UCSD-AML1 (cell line): ENCODE results near the gene AP3S1.
"Not testable (repeated sequence)": the region's sequence is repeated elsewhere in the genome, so short reads cannot be mapped to it uniquely, and the experiment has no call there.

Source experiments
- DNase-seq: peaks from one replicate; lab custom pipeline; 2025; ENCODE audit not compliant: unreplicated experiment; lab: John Stamatoyannopoulos, UW

The AP3S1 gene

DNA sequence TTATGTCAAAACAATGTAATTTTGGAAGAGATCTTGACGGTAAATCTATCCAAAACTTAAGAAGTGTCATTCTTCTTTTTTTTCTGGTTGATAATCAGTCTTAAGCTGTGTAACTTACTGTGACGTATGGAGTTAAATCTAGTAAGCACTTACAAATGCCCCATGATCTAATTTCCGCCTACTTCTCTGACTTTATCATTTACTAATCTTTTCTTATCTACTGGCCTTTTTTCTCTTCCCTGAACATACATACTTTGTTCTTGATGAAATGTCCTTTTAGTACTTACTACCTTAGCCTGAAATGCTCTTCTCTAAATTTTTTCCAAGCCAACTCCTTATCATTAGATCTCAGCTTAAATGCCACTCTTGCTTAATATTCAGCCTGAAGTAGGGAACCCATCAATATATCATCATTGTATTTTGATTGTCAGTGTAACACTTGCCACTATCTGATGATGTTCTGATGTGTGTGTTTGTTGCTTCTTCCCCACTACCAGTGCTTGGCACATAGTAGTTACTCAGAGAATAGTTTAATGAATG, 27.6 kb downstream of the AP3S1 start:
- DNase-seq, result no peak

DNA sequence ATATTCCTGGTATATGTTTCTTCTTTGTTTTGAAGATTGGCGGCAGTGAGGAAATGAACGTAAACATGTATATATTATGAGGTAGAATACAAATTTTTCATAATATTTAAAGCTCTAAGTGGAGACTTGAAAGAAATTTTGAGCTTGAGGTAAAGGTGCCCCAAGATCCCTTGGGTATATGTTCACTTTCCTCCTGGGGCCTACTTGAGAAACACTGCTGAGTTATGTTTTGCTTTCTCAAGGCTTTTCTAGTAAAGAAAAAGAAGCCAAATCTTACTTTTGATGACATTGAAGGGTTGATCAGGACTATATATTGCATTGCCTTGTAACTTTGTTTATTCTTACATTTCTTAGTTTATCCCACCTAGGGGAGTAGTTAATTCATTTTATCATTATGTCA, 30.7 kb downstream of the AP3S1 start:
- DNase-seq, result no peak

DNA sequence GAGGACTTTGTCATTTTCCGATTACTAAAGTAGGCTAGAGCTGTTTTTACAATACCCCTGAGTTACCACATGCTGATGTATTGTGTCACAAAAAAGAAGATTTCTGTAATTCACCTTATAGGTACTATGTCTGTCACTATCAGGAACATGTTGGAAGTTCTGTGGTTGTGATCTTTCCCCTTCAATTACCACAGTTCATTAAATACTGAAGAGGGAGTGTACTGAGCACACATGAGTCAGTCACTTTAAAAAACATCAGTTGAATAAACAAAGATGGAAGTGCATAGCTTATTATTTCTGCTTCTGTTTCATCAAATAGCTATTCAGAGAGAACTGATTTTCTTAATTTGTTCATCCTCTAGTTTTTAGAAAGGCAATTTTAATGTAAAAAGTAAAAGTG, 31.7 kb downstream of the AP3S1 start:
- DNase-seq, result no peak

DNA sequence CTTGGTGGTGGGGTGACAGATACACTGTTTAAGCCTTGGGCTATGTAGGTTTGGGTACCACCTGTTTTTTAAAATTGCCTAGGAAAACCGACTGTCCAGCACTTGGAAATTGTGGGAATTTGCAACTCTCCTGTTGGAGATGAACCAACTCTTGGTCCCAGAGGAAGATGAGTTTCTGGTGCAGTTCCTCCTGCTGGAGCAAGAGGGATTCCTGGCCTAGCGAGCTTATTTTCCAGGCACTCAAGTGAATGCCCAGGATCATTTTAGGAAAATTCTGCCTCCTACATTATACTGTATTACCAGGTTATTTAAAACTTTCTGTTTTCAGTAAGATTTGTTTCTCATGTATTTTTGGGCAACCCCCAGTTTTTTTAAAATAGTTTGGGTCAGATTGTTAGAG, 33.7 kb downstream of the AP3S1 start:
- no peak for DNase-seq

DNA sequence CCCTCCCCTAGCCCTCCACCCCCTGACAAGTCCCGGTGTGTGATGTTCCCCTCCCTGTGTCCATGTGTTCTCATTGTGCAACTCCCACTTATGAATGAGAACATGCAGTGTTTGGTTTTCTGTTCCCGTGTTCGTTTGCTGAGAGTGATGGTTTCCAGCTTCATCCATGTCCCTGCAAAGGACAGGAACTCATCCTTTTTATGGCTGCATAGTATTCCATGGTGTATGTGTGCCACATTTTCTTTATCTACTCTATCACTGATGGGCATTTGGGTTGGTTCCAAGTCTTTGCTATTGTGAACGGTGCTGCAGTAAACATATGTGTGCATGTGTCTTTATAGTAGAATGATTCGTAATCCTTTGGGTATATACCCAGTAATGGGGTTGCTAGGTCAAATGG, 35.6 kb downstream of the AP3S1 start:
- not testable (repeated sequence) for DNase-seq

DNA sequence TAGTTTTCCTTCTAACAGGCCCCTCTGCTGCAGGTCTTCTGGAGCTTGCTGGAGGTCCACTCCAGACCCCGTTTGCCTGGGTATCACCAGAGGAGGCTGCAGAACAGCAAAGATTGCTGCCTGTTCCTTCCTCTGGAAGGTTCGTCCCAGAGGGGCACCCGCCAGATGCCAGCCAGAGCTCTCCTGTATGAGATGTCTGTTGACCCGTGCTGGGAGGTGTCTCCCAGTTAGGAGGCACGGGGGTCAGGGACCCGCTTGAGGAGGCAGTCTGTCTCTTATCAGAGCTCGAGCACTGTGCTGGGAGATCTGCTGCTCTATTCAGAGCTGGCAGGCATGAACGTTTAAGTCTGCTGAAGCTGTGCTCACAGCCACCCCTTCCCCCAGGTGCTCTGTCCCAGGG, 40.7 kb downstream of the AP3S1 start:
- DNase-seq, result not testable (repeated sequence)

DNA sequence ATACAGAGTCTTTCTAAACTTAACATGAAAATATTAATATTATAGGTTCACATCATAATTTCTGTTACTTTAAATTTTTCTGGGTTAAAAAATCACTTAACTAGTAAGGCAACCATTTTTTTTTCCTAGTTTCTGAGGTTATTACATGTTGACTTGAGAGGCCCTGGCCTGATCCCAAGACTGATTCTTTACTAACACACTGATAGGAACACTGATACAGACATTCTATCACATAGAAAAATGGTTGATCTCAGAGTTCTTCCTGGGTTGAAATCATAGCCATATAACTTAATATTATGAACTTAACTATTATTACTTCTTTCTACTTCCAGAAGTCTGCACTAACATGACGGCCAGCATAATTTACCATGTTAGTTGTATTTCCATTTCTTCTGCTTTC, 43.0 kb downstream of the AP3S1 start:
- DNase-seq, result no peak

DNA sequence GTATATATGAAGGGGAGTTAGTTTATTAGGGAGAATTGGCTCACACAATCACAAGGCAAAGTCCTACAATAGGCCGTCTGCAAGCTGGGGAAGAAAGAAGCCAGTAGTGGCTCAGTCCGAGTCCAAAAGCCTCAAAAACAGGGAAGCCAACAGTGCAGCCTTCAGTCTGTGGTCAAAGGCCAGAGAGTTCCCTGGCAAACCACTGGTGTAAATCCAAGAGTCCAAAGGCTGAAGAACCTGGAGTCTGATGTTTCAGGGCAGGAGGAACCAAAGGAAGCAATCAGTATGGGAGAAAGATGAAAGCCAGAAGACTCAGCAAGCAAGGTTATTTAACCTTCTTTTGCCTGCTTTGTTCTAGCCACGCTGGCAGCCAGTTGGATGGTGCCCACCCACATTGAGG, 43.5 kb downstream of the AP3S1 start:
- DNase-seq, result not testable (repeated sequence)

DNA sequence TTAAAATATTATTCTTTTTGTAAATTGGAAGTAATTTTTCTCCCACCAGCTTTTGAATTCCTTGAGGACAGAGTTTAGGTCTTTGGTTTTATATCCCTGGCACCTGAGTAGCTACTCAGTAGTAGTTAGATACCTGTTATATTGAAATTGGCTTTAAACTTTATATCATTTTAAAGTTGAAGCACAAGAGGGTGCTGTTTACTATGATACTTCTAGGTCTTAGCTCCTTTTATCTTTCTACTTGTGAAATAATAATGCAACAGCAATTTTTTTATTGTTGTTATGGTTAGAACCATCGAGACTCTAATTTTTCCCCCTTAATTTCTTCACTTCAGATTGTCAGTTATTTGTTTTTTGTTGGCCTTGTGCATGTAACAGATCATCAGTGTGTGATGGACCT, 46.3 kb downstream of the AP3S1 start:
- DNase-seq, result no peak

DNA sequence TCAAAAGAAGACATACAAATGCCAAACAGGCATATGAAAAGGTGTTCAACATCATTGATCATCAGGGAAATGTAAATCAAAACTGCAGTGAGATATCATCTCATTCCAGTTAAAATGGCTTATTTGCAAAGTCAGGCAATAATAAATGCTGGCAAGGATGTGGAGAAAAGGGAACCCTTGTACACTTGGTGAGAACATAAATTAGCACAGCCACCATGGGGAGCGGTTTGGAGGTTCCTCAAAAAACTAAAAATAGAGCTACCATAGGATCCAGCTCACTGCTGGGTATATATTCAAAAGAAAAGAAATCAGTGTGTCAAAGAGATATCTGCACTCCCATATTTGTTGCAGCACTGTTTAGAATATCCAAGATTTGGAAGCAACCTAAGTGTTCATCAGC, 50.3 kb downstream of the AP3S1 start:
- DNase-seq, result no peak

DNA sequence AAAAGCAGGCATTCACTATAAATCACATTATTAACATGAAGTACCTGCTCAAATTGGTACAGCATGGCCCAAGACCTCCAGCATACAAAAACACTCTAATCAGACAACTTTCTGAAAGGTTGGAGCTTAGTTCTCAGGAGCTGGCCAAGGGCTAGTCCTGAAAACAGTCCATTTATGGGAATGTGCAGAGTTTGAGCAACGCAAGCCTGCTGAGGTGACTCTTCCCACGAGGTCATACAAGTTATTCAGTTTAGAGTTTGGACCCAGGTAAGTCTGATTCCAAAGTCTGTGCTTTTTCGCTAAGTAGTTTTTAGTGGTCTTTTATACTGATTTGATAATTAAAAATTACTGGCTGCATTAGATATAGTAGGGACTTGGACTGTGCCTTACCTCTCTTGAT, 52.6 kb downstream of the AP3S1 start:
- no peak for DNase-seq

DNA sequence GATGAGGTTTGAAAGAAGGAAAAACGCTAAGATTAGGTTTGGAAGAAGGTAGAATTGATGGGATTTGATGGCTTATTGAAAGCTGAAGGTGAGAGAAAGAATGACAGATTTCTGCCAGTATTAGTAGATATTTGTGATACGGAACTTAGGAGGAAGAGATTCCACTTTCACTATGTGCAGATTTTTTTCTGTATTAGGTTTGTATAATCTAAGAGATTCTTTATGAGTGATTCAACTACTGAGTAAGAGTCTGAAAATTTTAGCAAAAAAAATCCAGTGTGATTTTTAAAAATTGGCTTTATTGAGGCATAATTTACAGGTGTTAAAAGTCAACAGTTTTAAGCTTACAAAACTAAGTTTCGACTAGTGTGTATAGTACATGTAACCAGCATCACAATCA, 54.1 kb downstream of the AP3S1 start:
- no peak for DNase-seq

DNA sequence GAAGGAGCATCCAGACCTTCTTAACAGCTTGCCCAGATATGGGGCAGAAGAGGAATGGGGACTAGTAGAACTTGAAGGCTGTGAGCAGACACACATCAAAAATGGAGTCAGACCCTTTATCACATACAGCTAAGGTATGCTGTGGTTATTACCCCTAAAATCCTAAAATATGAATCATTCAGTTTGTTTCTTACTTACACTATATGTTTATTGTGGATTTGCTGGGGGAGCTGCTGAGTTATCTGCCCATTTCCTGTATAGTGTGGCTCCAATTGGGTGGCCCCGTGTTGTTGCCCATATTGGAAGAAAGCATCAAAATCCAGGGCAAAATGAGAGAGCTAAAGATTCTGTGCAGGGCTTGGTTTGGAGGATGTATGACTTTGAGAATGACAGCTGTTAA, 56.9 kb downstream of the AP3S1 start:
- no peak for DNase-seq

DNA sequence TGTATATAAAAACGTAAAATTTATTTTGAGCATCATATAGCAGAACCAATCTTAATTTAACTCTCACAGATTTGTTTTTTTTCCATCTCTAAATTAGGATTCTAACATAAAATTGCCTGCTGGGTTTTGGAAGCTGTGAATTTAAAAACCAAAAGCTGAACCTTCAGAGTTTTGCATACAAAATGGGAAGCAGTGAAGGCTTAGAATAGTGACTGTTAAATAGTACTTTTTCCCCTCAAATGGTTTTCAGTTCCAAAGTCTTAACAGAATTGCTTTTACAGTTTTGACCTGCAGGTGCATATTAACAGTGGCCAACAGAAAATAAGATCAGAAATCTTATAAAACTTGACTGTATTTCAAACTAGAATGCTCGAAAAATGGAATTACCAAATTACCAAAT, 65.4 kb downstream of the AP3S1 start:
- DNase-seq, result no peak

DNA sequence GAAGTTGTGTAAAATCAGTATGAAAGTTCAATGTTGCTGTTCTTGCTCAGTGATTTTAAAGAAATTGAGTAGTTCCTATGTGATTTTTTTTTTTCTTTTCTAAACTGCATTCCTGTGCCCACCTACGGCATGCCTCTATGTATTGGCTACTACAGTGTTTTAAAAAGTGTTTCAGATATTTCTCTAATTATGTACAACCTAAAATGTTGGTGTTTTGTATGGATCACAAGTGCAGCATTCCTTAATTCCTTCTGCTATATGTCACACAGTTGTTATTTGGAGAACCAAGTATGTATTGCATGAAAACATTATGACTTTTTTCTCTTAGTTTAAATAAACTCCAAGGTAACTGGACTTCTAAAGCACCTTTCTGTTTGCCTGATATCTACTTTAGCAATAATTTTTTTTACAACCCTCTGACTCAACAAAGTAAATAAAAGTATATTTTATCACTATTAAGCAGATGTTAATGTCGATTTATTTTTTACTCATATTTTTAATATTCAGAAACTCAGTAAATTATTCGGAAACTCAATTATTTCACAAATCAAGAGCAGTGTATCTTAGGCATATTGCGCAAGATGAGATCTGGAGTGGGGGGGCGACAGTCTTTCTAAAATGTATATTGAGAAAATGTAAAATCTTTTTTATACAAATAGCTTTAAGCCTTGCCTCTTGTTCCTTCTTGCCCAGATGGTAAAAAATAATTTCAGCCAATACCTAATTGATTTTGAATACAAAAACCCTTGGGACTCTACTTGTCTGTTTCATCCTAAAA, 72.1 kb downstream of the AP3S1 start:
- not testable (repeated sequence) for DNase-seq

DNA sequence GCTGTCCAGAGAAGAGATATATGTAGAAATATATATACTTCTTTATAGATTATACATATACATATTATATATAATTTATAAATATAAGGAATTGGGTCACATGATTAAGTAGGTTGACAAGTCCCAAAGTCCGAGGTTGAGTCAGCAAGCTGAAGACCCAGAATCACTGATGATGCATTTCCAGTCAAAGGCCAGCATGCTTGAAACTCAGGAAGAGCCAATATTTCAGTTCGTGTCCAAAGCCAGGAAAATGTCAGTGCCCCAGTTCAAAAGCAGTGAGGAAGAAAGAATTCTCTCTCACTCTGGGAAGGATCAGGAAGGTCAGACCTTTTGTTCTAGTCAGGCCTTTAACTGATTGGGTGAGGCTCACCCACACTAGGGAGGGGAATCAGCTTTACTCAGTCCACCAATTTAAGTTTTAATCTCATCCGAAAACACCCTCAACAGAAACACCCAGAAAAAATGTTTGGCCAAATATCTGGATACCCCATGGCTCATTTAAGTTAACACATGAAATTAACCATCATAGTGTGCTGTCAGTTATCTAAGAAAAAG, 78.5 kb downstream of the AP3S1 start:
- no peak for DNase-seq

DNA sequence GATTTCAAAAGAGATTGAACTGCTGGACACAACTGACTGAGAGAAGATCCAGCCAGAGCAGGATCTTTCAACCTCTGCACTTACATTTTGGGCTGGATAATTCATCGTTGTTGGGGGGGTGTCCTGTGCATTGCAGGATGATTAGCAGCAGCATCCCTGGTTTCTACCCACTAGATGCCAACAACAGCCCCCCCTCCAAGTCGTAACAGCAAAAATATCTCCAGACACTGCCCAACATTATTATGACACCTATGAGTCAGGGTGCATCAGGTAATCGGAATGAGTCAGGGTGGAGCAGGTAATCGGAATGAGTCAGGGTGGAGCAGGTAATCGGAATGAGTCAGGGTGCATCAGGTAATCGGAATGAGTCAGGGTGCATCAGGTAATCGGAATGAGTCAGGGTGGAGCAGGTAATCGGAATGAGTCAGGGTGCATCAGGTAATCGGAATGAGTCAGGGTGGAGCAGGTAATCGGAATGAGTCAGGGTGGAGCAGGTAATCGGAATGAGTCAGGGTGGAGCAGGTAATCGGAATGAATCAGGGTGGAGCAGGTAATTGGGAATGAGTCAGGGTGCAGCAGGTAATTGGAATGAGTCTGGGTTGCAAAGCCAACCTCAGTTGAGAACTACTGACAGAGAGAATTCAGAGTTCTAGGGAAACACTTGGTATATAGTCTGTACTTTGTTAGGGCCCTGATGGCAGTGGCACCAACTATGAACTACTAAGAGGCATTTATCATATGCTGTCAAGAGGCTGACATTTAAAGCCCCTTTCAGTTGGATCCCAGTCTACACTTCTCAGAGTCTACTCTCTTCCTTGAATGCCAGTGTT, 87.1 kb downstream of the AP3S1 start:
- not testable (repeated sequence) for DNase-seq

DNA sequence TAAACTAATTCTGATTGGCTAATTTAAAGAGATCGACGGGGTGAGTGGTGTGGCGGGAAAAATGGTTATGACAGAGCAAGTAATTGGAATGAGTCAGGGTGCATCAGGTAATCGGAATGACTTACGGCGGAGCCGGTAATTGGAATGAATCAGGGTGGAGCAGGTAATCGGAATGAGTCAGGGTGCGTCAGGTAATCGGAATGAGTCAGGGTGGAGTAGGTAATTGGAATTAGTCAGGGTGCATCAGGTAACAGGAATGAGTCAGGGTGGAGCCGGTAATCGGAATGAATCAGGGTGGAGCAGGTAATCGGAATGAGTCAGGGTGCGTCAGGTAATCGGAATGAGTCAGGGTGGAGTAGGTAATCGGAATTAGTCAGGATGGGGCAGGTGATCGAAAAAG, 88.4 kb downstream of the AP3S1 start:
- DNase-seq, result not testable (repeated sequence)

DNA sequence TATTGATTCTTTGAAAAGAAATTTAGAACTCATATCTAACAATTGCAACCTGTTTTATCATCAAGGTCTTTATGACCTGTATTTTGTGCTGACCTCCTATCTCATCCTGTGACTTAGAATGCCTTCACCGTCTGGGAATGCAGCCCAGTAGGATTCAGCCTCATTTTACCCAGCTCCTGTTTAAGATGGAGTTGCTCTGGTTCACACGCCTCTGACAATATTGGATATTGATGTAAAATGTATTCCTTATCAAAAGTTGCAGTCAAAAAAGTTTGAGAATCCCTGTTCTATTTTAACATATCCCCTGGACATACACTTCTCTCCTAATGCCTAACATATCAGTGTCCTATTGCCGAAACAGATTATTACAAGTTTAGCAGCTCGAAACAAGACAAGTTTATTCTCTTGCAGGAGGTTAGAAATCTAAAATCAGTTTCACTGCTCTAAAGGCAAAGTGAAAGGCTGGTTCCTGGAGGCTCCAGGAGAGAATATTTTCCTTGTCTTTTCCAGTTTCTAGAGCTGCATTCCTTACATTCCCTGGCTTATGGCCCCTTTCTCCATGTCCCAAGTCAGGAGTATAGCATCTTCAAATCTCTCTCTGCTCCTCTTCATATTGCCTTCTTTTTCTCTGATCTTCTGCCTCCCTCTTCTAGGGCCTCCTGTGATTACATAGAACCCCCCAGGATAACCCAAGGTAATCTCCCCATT, 89.0 kb downstream of the AP3S1 start:
- DNase-seq, result no peak

DNA sequence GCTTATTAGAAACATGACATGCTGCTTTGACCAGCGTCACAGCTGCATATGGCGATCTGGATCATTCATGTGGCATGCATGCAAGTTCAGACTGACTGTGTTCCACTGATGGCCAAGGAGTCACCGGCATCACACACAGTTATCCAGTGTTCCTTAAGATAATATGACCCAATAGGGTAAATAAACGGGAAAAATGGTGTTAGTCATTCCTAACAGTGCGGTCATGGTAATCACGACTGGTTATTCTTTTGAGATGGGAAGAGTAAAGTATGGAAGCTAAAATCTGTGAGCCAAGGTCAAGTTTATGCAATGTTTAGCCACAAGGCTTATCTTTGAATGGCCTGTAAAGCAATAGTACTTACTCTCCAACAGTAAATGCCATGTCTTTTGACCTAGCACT, 91.3 kb downstream of the AP3S1 start:
- DNase-seq, result no peak

DNA sequence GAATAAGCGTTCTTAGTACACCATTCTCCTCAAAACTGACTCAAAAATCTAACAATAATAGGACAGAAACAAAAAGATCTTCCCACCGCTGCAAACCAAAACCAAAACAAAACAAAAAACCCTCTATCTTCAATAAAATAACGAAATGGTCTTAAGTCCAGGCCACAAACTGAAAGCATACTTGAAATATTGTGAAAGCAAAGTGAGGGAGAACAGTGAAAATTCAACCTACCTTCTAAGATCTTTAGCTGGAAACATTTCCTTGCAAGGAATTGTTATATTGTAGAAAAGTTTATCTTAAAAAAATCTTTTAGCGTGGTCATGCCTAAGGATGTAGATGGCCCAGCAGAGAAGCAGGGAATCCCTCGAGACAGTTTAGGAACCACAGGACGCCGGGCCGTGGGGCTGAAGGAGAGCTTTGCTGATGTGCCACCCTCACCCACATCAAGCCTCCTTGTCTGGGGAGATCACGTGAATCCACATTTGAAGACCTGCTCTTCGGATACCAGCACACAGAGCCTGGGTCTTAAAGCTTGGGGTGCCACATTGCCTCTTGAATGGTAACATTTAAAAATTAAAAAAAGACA, 92.7 kb downstream of the AP3S1 start:
- DNase-seq, result no peak
